HG03175 (cell line): ENCODE data around the gene LONP2.
A peak's percentile ranks its signal among the peaks of the same experiment; 100 is the strongest.

Source experiments
- ATAC-seq: cut with Tn5 transposase; IDR thresholded peaks from one replicate; pipeline ENCODE4 v1.9.1; 2021; ENCODE audit warnings: mild to moderate bottlenecking, moderate library complexity; ENCODE audit not compliant: unreplicated experiment

Gene LONP2, protein sequence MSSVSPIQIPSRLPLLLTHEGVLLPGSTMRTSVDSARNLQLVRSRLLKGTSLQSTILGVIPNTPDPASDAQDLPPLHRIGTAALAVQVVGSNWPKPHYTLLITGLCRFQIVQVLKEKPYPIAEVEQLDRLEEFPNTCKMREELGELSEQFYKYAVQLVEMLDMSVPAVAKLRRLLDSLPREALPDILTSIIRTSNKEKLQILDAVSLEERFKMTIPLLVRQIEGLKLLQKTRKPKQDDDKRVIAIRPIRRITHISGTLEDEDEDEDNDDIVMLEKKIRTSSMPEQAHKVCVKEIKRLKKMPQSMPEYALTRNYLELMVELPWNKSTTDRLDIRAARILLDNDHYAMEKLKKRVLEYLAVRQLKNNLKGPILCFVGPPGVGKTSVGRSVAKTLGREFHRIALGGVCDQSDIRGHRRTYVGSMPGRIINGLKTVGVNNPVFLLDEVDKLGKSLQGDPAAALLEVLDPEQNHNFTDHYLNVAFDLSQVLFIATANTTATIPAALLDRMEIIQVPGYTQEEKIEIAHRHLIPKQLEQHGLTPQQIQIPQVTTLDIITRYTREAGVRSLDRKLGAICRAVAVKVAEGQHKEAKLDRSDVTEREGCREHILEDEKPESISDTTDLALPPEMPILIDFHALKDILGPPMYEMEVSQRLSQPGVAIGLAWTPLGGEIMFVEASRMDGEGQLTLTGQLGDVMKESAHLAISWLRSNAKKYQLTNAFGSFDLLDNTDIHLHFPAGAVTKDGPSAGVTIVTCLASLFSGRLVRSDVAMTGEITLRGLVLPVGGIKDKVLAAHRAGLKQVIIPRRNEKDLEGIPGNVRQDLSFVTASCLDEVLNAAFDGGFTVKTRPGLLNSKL

GRCh38 chr16:48244080-48244862 is at the start of gene LONP2:
Gene LONP2, plus strand, starts transcription at chr16:48244300. Its CDS starts 89 bp downstream, at chr16:48244389.
- peak; percentile 97 for ATAC-seq

GRCh38 chr16:48194828-48195556 is 49.1 kb upstream of the LONP2 start:
- ATAC-seq: no peak

DNA sequence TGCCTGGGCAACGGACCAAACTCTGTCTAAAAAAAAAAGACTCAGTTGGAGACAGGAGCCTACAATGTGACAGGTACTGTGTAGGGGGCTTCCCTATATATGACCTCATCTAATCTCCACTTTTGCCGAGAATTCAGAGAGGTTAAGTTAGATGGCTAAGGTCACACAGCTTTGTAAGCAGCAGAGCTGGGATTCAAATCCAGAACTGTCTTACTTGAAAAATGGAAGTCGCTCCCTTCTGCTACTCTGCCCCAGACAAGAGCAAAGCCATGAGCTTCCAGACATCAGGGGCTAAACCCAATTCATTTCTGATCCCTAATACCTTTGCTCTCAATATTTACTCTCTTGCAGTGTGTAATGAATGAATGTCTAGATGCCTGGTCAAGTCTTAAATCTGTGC is 46.8 kb upstream of the LONP2 start:
- no peak for ATAC-seq

DNA sequence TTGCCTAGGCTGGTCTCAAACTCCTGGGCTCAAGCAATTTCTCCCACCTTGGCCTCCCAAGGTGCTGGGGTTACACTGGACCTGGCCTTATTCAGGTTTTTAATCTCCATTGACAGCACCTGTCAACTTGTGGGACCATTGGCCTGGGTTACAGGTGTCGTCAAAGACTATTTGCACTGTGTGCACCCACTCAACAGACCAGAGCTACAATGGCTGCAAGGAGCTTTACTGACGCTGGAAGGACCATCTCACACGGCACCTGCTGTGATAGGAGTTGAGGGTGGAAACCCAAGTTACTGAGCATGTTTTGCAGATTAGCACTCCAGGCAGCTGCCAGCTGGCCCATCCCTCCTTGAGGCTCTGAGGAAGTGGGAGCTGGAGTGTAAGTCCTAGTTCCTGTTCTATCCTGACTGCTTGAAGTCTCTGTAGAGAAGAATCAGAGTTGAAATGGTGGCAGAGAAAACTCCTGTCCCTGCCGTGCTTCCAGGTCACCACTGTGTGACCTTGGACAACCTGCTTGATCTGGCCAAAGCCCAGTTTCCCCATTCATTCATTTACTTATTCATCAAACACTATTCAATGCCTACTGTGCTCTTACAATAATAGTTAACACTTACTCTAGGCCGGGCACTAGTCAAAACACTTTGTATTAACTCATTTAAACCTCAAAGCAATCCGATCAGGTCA is 42.4 kb upstream of the LONP2 start:
- ATAC-seq: no peak

- ATAC-seq: no peak
Measured at GRCh38 chr16:48203974-48204824, 39.9 kb upstream of the LONP2 start.

DNA sequence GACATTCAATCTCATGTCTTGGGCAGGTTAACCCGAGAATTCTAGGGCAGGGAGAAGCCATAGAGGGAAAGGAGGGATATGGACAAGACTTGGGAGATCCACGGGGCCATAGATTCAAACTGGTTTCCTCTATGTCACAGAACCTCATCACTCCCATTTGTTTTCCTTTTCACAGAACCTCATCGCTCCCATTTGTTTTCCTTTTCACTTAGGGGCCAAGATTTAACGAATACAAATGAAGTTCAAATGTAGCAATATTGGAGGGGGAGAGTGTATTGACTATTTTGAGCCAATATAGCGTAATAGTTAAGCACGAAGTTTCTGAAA is 39.3 kb upstream of the LONP2 start:
- ATAC-seq: no peak

DNA sequence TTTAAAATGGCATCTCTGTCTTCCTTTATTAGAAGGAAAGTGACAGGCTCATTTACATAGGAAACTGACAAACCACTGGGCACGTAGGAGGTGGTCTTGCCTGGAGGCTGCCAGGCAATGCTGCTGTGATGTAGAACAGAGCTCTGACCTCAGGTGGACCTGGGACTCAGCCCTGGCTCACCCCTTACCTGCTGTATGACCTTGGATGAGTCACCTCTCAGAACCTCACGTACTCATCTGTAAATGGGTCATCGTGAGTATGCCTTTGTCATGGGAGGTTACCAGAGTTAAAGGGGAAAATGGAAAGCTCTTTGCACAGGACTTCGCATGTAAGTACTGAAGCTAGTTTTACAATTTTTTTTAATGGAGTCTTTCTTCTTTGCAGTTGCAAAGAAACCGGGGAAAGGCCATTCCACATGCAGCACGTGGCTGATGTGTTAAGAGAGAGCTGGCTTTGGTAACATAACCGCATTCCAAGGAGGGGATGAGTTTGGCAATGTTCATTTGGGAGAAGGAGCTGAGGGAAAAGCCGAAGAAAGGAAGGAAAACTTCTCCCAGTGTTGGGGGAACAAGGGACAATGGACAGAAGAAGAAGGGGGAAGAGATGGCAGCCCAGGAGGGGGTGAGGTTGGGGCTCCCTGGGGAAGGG is 37.4 kb upstream of the LONP2 start:
- no peak for ATAC-seq

DNA sequence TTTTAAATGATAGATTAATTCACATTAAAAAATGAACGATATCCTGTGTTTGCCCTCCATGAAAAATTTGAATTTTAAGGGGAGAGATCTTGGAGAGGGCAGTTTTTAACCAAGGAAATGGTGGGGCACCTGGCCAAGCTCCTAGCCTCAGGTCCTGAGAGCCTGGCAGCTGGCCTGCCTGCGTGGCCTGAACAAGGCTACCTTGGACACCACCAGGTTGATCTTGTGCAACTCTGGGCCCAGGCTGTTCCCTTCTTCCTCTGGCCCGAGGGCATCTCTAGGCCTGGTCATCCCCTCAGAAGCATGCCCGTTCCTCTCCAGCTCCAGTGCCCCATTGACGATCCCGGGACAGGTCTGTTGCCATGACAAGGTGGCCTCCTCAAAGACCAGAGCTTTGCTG is 33.4 kb upstream of the LONP2 start:
- no peak for ATAC-seq

DNA sequence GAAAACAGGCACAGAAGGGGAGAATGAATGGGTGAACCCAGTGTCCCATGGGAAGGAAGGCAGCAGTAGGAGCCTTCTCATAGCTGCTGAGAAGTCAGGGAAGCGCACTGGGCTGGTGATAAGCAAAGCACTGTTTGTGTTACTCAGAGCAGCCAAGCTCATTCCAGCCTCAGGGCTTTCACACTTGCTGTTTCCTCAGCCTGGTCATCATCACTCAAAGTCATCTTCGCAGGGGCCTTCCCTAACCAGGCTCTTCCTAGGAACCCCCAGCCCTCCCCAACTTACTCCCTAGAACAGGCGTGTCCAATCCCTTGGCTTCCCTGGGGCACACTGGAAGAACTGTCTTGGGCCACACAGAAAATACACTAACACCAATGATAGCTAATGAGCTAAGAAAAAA is 32.1 kb upstream of the LONP2 start:
- ATAC-seq: no peak

- ATAC-seq: no peak
Measured at GRCh38 chr16:48215738-48216137, 28.4 kb upstream of the LONP2 start.

DNA sequence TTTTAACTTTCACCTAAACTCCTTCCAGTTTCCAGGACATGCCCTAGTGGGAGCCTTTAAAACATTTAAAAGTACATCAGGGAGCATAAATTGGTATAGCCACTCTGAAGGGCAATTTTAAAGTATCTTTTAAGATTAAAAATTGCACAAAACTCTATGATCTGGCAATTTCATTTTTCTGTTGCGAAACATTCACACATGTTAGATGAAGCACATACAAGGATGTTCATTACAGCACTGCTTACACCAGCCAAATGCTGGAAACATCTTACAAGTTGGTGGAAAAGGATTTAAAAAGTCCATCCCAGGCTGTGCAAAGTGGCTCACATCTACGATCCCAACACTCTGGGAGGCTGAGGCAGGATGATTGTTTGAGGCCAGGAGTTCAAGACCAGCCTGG is 26.4 kb upstream of the LONP2 start:
- ATAC-seq: no peak

DNA sequence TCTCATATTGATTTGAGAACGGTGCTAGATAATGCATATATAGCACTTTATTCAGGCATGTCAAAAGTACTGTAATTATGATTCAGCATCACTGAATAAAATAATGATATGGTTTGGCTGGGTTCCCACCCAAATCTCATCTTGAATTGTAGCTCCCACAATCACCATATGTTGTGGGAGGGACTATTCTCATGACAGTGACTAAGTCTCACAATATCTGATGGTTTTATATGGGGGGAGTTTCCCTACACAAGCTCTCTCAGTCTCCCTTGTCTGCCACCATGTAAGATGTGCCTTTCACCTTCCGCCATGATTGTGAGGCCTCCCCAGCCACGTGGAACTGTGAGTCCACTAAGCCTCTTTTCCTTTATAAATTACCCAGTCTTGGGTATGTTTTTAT is 25.6 kb upstream of the LONP2 start:
- no peak for ATAC-seq

DNA sequence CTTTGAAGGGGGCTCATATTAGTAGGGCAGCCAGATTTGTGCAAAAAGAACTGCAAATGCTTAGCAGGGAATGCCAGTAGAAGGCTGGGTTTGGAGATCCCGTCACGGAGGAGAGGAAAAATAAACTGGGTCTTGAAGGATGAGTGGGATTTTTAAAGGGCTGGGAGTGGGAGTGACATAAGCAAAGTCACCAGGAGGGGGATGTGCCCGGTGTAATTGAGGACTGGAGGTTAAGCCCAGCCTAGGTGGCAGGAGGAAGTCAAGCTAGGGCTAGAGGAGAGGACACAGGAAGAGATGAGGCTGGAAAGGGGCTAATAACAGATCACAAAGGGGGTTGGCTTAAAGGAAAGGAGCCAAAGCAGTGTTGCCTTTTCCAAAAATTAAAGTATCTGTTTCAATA is 23.2 kb upstream of the LONP2 start:
- no peak for ATAC-seq

- no peak for ATAC-seq
Measured at GRCh38 chr16:48223490-48223889, 20.6 kb upstream of the LONP2 start.

DNA sequence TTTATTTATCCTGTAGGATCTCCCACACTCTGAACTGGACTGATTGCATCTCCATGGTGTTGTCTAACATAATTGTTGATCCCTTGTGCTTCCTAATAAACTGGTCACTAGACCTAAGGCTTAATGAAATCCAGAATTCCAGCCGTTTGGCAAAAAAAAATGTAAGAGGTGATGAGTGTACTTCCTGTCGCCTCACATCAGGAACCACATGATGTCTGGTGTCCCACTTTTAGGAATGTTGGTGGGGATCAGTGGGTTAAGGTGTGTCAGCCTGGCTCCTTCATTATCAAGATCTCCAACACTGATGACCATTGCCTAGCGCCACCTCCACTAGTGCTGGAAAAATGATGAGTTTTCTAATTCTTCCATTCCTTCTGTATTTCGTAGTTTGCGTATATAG is 18.6 kb upstream of the LONP2 start:
- no peak for ATAC-seq

- no peak for ATAC-seq
Measured at GRCh38 chr16:48231727-48232492, 12.2 kb upstream of the LONP2 start.

DNA sequence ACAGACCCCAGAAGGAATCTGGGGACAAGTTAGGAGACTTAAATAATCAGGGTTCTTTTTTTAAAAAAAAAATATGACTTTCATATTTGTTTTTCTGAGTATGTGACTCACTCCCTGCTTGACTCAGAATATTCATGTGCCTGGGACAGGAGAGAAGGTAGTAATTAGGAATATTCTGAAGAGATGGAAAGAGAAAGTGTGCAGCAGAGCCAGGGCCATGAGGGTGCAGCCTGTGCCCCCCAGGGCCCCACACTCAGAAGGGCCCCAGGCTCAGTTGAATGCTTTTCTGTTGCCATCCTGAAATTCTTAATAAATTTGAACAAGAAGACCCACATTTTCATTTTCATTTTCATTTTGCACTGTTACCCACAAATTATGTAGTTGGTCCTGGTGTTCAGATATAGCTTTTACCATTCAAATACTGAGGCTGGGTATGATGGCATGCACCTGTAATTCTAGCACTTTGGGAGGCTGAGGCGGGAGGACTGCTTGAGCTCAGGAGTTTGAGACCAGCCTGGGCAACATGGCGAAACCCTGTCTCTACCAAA is 11.5 kb upstream of the LONP2 start:
- ATAC-seq: no peak

- no peak for ATAC-seq
Measured at GRCh38 chr16:48234630-48235029, 9.5 kb upstream of the LONP2 start.
